Activated naive CD4-positive, alpha-beta T cell treated with Interleukin-2 at 50 U/mL for 16 hours (primary cell): ENCODE data around the gene BLTP3A.
A peak's percentile ranks its signal among the peaks of the same experiment; 100 is the strongest.
"Not testable (repeated sequence)": the region's sequence is repeated elsewhere in the genome, so short reads cannot be mapped to it uniquely, and the experiment has no call there.

Experiments
- DNase-seq: peaks from one replicate; pipeline ENCODE4 v3.0.0-alpha.2; 2020

Gene BLTP3A

GRCh38 chr6:34793877-34794276 lies 2.0 kb downstream of the BLTP3A start:
- DNase-seq: no peak

GRCh38 chr6:34795836-34796425 lies 4.0 kb downstream of the BLTP3A start:
- DNase-seq: no peak

- no peak for DNase-seq
Measured at GRCh38 chr6:34798057-34798456, 6.2 kb downstream of the BLTP3A start.

- DNase-seq: no peak
Measured at GRCh38 chr6:34799547-34799946, 7.7 kb downstream of the BLTP3A start.

- DNase-seq: no peak
Measured at GRCh38 chr6:34804543-34804942, 12.7 kb downstream of the BLTP3A start.

- not testable (repeated sequence) for DNase-seq
Measured at GRCh38 chr6:34805074-34805473, 13.2 kb downstream of the BLTP3A start.

GRCh38 chr6:34806738-34807453 lies 15.0 kb downstream of the BLTP3A start:
- DNase-seq: no peak

- not testable (repeated sequence) for DNase-seq
Measured at GRCh38 chr6:34808473-34808872, 16.6 kb downstream of the BLTP3A start.

- not testable (repeated sequence) for DNase-seq
Measured at GRCh38 chr6:34809419-34809818, 17.5 kb downstream of the BLTP3A start.

GRCh38 chr6:34810017-34810882 lies 18.4 kb downstream of the BLTP3A start:
- no peak for DNase-seq

- peak; percentile 16 for DNase-seq
Measured at GRCh38 chr6:34810936-34811632, 19.2 kb downstream of the BLTP3A start.

- DNase-seq: no peak
Measured at GRCh38 chr6:34813028-34813713, 21.3 kb downstream of the BLTP3A start.

- no peak for DNase-seq
Measured at GRCh38 chr6:34816635-34817301, 24.9 kb downstream of the BLTP3A start.

- DNase-seq: no peak
Measured at GRCh38 chr6:34817446-34817845, 25.6 kb downstream of the BLTP3A start.

- DNase-seq: not testable (repeated sequence)
Measured at GRCh38 chr6:34818872-34819570, 27.1 kb downstream of the BLTP3A start.

GRCh38 chr6:34819571-34820480 lies 27.9 kb downstream of the BLTP3A start:
- no peak for DNase-seq

- no peak for DNase-seq
Measured at GRCh38 chr6:34829137-34829536, 37.3 kb downstream of the BLTP3A start.

- DNase-seq: no peak
Measured at GRCh38 chr6:34832942-34833341, 41.1 kb downstream of the BLTP3A start.

GRCh38 chr6:34834789-34835518 lies 43.1 kb downstream of the BLTP3A start:
- DNase-seq: no peak
